Stimulated activated CD4-positive, alpha-beta T cell treated with anti-CD3 and anti-CD28 coated beads, Interleukin-15, amount 100 ng/mL, for 1 hour (primary cell): ENCODE measurements around the gene GJD2.

Experiments used
- DNase-seq, 2 donors: peaks; one replicate each; pipeline ENCODE4 v3.0.0-alpha.2; 2020; ENCODE audit warnings: low read depth in 1 of 2, low spot score in 1 of 2

Gene GJD2

GRCh38 chr15:34754674-34755418, at the start of gene GJD2:
Gene GJD2 (minus strand): TSS chr15:34754998. CDS start chr15:34754488, 510 bp downstream.
- DNase-seq, result no peak

- DNase-seq, result no peak
Measured at GRCh38 chr15:34804113-34804512, 49.3 kb upstream of the GJD2 start.

- DNase-seq, result no peak
Measured at GRCh38 chr15:34802803-34803750, 48.3 kb upstream of the GJD2 start.

GRCh38 chr15:34802371-34802770, 47.6 kb upstream of the GJD2 start:
- DNase-seq, result no peak

- no peak for DNase-seq
Measured at GRCh38 chr15:34799149-34800101, 44.6 kb upstream of the GJD2 start.

GRCh38 chr15:34796847-34797435, 42.1 kb upstream of the GJD2 start:
- no peak for DNase-seq

GRCh38 chr15:34795267-34796081, 40.7 kb upstream of the GJD2 start, which contains the start of gene ACTC1:
Gene ACTC1 (minus strand): TSS chr15:34795549. CDS start chr15:34794808, 741 bp downstream.
- DNase-seq, result no peak

GRCh38 chr15:34794590-34795206, 39.9 kb upstream of the GJD2 start:
- DNase-seq, result no peak

GRCh38 chr15:34793901-34794300, 39.1 kb upstream of the GJD2 start:
- no peak for DNase-seq

- no peak for DNase-seq
Measured at GRCh38 chr15:34793071-34793470, 38.3 kb upstream of the GJD2 start.

GRCh38 chr15:34791701-34792100, 36.9 kb upstream of the GJD2 start:
- DNase-seq, result no peak

GRCh38 chr15:34790121-34790520, 35.3 kb upstream of the GJD2 start:
- no peak for DNase-seq

GRCh38 chr15:34789326-34789725, 34.5 kb upstream of the GJD2 start:
- DNase-seq, result no peak

- DNase-seq, result no peak
Measured at GRCh38 chr15:34786206-34786605, 31.4 kb upstream of the GJD2 start.

- DNase-seq, result no peak
Measured at GRCh38 chr15:34783991-34784390, 29.2 kb upstream of the GJD2 start.

GRCh38 chr15:34783431-34783830, 28.6 kb upstream of the GJD2 start:
- DNase-seq, result no peak

- no peak for DNase-seq
Measured at GRCh38 chr15:34782901-34783300, 28.1 kb upstream of the GJD2 start.

GRCh38 chr15:34780725-34781124, 25.9 kb upstream of the GJD2 start:
- DNase-seq, result no peak

- DNase-seq, result no peak
Measured at GRCh38 chr15:34776606-34777105, 21.9 kb upstream of the GJD2 start.
